Omental fat pad (tissue), 4 donors: ENCODE data around the gene SMIM29. TPM values are rescaled to one million over a fixed set of nuclear protein-coding genes. Genes with fewer than 3 reads are reported as not detected.

Experiments
- ATAC-seq: fragments of 150-250 bp; one replicate; pipeline ENCODE4 v1.9.1; 2016; ENCODE audit warnings: mild to moderate bottlenecking, moderate library complexity; ENCODE audit not compliant: low FRiP score
- DNase-seq: peaks from one replicate; pipeline ENCODE4 v3.0.0-alpha.2; 2019; ENCODE audit warnings: low spot score
- total RNA-seq, 4 donors: library from RNA; depleted of rRNA; stranded (reverse); fragments of >200 nt; gene quantifications; one replicate each; pipeline ENCODE4 v1.1.0, GENCODE V29; 2016
- TF ChIP-seq, protein P1 (sequence below), 3 donors: fragments of 450-650 bp; IDR thresholded peaks; one replicate each; pipeline ENCODE4 v1.5.1; 2016 to 2017; ENCODE audit warnings: antibody characterized with exemption in 3 of 3, mild to moderate bottlenecking in 3 of 3, moderate library complexity in 2 of 3

Gene SMIM29
- total RNA-seq, 4 donors from 2014 or later = 11.8 to 23.8 (median 17.2) TPM

DNA sequence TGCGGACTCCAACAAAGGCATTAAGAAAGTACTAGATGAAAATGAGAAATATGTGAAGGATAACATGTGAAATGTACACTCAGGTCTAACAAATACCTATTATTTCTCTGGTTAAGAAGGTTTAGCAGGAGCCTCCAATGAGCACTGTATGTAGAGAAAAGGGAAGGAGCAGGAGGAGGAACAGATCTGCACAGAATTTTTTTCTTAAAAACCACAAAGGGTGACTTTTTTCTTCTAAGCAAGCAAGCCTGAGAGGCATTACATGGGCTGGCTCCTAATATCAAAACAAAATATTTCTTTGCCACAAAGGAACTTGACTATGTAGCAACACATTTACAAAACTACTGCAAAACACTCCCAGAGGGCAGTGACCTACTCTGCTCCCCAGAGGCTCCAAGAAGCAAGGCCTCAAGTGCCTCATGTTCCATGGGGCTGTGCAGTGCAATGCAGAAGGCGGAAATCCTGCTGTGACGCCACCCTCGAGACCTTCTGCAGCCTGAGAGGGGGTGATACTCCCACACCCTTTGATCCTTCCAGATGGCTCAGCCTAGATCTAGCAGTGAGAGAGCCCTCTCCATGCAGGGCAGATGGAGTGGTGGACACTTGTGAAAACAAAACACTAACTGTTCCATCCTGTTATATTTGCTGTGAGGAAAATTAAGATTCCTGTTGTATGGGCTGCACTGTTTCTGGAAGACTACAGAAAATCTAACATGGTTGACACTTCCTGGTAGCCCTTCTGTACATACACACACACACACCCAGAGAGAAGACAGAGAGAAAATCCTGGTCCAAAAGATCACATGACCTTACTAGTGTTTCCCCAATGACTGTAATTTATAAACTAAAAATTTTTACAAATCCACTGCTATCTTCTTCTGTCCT, 36.0 kb upstream of the SMIM29 start:
- ATAC-seq (peak; percentile 48), DNase-seq (no peak)
- TF ChIP-seq, protein P1, sequence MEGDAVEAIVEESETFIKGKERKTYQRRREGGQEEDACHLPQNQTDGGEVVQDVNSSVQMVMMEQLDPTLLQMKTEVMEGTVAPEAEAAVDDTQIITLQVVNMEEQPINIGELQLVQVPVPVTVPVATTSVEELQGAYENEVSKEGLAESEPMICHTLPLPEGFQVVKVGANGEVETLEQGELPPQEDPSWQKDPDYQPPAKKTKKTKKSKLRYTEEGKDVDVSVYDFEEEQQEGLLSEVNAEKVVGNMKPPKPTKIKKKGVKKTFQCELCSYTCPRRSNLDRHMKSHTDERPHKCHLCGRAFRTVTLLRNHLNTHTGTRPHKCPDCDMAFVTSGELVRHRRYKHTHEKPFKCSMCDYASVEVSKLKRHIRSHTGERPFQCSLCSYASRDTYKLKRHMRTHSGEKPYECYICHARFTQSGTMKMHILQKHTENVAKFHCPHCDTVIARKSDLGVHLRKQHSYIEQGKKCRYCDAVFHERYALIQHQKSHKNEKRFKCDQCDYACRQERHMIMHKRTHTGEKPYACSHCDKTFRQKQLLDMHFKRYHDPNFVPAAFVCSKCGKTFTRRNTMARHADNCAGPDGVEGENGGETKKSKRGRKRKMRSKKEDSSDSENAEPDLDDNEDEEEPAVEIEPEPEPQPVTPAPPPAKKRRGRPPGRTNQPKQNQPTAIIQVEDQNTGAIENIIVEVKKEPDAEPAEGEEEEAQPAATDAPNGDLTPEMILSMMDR (IDR thresholded peaks at IDR 0.05) = no peak

DNA sequence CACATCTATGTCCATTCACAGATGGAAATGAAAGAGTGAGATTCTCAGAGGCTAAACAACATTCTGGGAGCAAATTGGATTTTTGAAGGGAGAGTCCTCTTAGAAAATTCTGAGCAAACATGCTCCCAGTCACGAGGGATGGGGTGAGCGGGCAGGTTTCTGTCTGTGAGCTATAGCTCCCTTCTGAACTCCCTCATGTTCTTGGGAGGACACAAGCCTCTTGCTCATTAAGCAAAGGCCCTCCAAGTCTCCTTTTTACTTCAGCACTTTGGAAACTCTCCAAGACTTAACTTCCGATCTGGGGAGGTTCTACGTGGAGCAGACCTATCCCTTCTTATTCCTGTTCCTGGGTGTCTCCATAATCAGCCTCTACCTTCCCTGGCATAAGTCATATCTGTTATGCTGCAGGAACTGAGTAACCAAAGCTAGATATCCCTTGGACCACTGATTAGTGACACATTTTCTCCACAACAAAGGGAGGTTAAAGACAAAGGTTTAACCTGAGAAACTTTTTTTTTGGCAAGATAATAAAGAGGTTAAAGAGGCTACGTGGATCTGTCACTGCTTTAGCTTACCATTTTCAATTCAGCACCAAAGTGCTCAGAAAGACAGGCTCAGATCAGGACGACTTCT, 33.0 kb upstream of the SMIM29 start:
- TF ChIP-seq, protein P1 (IDR thresholded peaks at IDR 0.05) = no peak
- ATAC-seq (no peak), DNase-seq (no peak)

DNA sequence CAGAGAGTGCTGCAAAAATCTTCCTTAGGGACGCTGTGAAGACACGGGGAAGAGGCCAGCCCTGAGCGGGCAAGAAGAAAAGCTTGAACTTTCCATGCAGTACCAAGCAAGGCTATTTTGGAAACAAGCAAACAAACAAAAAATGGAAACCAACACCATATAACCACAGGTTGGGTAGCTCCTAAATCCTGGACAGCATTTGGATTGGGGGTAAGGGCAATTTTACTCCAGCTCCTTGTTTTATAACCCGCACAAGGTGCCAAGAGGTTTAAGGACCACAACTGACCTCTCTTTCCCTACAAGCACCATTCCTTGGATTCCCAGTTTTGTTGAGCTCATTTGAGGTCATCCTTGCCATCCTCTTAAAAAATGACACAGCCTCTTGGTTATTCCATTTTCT, 31.4 kb upstream of the SMIM29 start:
- DNase-seq = no peak
- ATAC-seq = no peak
- TF ChIP-seq, protein P1 (IDR thresholded peaks at IDR 0.05) = no peak

DNA sequence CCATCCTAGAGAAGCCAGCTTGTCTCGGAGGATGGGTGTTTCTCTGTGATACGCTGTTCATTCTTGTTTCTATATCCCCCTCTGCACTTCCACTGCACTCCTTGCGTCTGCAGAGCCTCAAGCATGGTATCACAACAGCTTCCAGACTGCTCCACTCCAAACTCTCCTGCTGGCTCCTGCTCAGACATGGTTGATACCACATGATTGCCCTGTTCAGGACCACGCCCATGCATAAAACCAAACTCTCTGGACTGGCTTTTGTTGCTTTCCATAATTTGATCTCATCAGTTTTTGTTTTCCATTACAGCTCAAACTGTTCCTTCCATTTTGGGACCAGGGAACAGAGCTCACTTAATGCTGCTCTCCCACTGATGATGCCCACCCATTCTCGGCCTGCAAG, 30.0 kb upstream of the SMIM29 start:
- ATAC-seq (no peak), DNase-seq (no peak)
- TF ChIP-seq, protein P1 (IDR thresholded peaks at IDR 0.05) = no peak

DNA sequence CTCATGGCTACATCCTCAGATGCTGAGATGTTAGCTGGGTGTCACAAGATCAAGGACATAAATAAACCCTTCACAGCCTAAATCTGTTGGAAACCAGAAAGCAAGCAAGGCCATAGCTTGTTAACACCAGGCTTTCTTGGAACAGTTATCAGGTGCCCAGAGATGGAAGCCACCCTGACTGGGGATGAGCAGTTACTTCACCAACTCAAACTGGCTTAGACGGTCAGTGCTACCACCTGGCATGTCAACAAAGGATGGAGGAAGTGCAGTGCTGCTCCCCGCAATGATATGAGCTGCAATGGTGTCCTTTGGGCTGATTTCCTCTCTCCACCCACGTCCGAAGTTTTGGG, 28.9 kb upstream of the SMIM29 start:
- DNase-seq = no peak
- TF ChIP-seq, protein P1 (IDR thresholded peaks at IDR 0.05) = no peak
- ATAC-seq = no peak

DNA sequence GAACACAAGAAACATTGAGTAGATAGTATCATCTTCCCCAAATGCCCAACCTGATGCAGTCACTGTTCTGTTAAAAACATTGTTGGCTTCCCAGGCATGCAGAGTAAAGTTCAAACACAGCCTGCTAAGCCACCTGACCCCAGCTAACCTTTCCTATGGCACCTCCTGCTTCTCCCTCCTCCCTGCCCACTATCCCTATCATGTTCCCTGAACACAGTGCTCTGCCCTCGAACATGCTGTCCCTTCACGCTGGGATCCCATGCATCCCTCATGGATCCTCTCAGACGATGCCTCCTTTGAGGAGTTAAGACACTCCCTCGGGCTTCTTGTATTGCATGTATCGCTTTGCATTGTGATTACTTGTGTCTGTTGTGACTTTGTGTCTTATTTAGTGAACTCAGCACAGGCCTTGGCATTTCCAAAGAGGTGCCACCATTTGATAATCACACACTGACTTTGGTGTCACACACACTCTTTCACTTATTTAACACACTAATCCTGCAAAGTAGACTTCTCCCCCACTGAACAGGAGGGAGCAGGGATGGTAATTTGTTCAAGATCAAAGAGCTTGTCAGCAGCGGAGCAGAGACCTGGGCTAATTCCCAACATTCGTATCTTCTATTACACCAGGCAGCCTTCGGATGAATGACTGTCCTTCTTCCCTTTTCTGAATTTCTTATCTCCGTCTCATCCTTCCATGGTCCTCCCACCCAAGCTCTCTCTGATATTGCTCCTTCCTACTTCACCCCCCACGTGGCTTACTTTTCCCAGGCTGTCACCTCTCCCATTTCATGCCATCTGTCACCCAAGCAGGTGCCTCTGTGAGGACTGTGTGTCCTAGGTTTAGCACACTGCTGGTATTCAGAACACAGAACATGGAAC, 28.3 kb upstream of the SMIM29 start:
- ATAC-seq = no peak
- no peak for DNase-seq
- TF ChIP-seq, protein P1 (IDR thresholded peaks at IDR 0.05) = no peak
